Mucosa of stomach (tissue), 1 donor: ENCODE data around the gene CHI3L2.

ENCODE experiments used
- H3K27me3 ChIP-seq: one replicate; pipeline ENCODE4 v1.7.0; 2013; ENCODE audit warnings: mild to moderate bottlenecking, low read length; ENCODE audit not compliant: control insufficient read depth, insufficient read depth
- H3K36me3 ChIP-seq: one replicate; pipeline ENCODE4 v1.7.0; 2013; ENCODE audit warnings: low read length; ENCODE audit not compliant: control insufficient read depth, insufficient read depth
- H3K4me1 ChIP-seq: one replicate; pipeline ENCODE4 v1.7.0; 2013; ENCODE audit warnings: mild to moderate bottlenecking, low read length; ENCODE audit not compliant: control insufficient read depth, insufficient read depth
- H3K4me3 ChIP-seq: one replicate; pipeline ENCODE4 v1.7.0; 2013; ENCODE audit warnings: low read length
- H3K9ac ChIP-seq: one replicate; pipeline ENCODE4 v1.7.0; 2013; ENCODE audit warnings: mild to moderate bottlenecking, low read length, moderate library complexity
- H3K9me3 ChIP-seq: one replicate; pipeline ENCODE4 v1.7.0; 2013; ENCODE audit warnings: mild to moderate bottlenecking, low read length, moderate library complexity; ENCODE audit not compliant: control insufficient read depth
- donor health status: Pancreatic carcinoma.

The CHI3L2 gene

GRCh38 chr1:111195002-111195684 lies 32.4 kb upstream of the CHI3L2 start:
- Histone ChIP-seq H3K27me3 (no peaks in the 10 kb centered on the region), H3K4me3 (no peak overlapping the region), H3K9ac (no peak overlapping the region), H3K4me1 (peaks cover 57% of the 10 kb centered on the region), H3K36me3 (peaks cover 39% of the 10 kb centered on the region), H3K9me3 (no peaks in the 10 kb centered on the region)

- Histone ChIP-seq H3K36me3 (peaks cover 32% of the 10 kb centered on the region), H3K27me3 (no peaks in the 10 kb centered on the region), H3K4me3 (no peak overlapping the region), H3K4me1 (peaks cover 68% of the 10 kb centered on the region), H3K9me3 (no peaks in the 10 kb centered on the region), H3K9ac (no peak overlapping the region)
Measured at GRCh38 chr1:111196213-111196612, 31.3 kb upstream of the CHI3L2 start.

- Histone ChIP-seq H3K27me3 (no peaks in the 10 kb centered on the region), H3K9me3 (no peaks in the 10 kb centered on the region), H3K9ac (no peak overlapping the region), H3K36me3 (peaks cover 23% of the 10 kb centered on the region), H3K4me1 (peaks cover 73% of the 10 kb centered on the region), H3K4me3 (no peak overlapping the region)
Measured at GRCh38 chr1:111197598-111198284, 29.8 kb upstream of the CHI3L2 start.

GRCh38 chr1:111198836-111199235 lies 28.7 kb upstream of the CHI3L2 start:
- H3K4me3 ChIP-seq: no peak overlapping the region
- no peaks in the 10 kb centered on the region for H3K9me3 ChIP-seq
- peaks cover 69% of the 10 kb centered on the region for H3K4me1 ChIP-seq
- H3K27me3 ChIP-seq: no peaks in the 10 kb centered on the region
- H3K9ac ChIP-seq: no peak overlapping the region
- H3K36me3 ChIP-seq: peaks cover 18% of the 10 kb centered on the region

- no peak overlapping the region for H3K9ac ChIP-seq
- H3K36me3 ChIP-seq: peaks cover 18% of the 10 kb centered on the region
- H3K9me3 ChIP-seq: no peaks in the 10 kb centered on the region
- no peak overlapping the region for H3K4me3 ChIP-seq
- H3K27me3 ChIP-seq: no peaks in the 10 kb centered on the region
- peaks cover 65% of the 10 kb centered on the region for H3K4me1 ChIP-seq
Measured at GRCh38 chr1:111199329-111199728, 28.2 kb upstream of the CHI3L2 start.

GRCh38 chr1:111199881-111200801 lies 27.4 kb upstream of the CHI3L2 start, which contains the start of gene DENND2D:
Gene DENND2D (minus strand): TSS chr1:111200646. CDS start chr1:111200459, 187 bp downstream.
- Histone ChIP-seq H3K36me3 (peaks cover 18% of the 10 kb centered on the region), H3K27me3 (no peaks in the 10 kb centered on the region), H3K4me3 (no peak within 1 kb of the TSS), H3K9me3 (no peaks in the 10 kb centered on the region), H3K9ac (peak within 1 kb of the TSS; percentile 38), H3K4me1 (peaks cover 64% of the 10 kb centered on the region)

GRCh38 chr1:111200802-111201161 lies 26.7 kb upstream of the CHI3L2 start:
- Histone ChIP-seq H3K4me1 (peaks cover 58% of the 10 kb centered on the region), H3K4me3 (no peak overlapping the region), H3K36me3 (peaks cover 18% of the 10 kb centered on the region), H3K27me3 (no peaks in the 10 kb centered on the region), H3K9ac (peak overlapping the region; percentile 38), H3K9me3 (no peaks in the 10 kb centered on the region)

GRCh38 chr1:111201275-111202090 lies 26.0 kb upstream of the CHI3L2 start:
- H3K4me1 ChIP-seq: peaks cover 56% of the 10 kb centered on the region
- no peak overlapping the region for H3K9ac ChIP-seq

GRCh38 chr1:111202366-111202706 lies 25.2 kb upstream of the CHI3L2 start:
- H3K4me3 ChIP-seq: no peak overlapping the region
- peaks cover 56% of the 10 kb centered on the region for H3K4me1 ChIP-seq
- H3K36me3 ChIP-seq: peaks cover 15% of the 10 kb centered on the region
- H3K27me3 ChIP-seq: no peaks in the 10 kb centered on the region
- peak overlapping the region; percentile 82 for H3K9ac ChIP-seq
- no peaks in the 10 kb centered on the region for H3K9me3 ChIP-seq

More at GRCh38 chr1:111201275-111202090, 26.0 kb upstream of the CHI3L2 start:
- Histone ChIP-seq H3K27me3 (no peaks in the 10 kb centered on the region), H3K4me3 (no peak overlapping the region), H3K9me3 (no peaks in the 10 kb centered on the region), H3K36me3 (peaks cover 18% of the 10 kb centered on the region)

GRCh38 chr1:111202707-111203623 lies 24.5 kb upstream of the CHI3L2 start:
- Histone ChIP-seq H3K9me3 (no peaks in the 10 kb centered on the region), H3K27me3 (no peaks in the 10 kb centered on the region), H3K9ac (peak overlapping the region; percentile 82), H3K4me3 (peak overlapping the region; percentile 71), H3K4me1 (peaks cover 56% of the 10 kb centered on the region), H3K36me3 (peaks cover 9% of the 10 kb centered on the region)
